GM12891 (cell line): Measurements from ENCODE around the gene KAZN.

Source experiments
- POLR2A ChIP-seq: IDR thresholded peaks from 2 replicates; pipeline ENCODE4 v1.6.1; 2011; ENCODE audit warnings: low read depth, low read length, control low read depth
- POLR2AphosphoS5 ChIP-seq: IDR thresholded peaks from 2 replicates; pipeline ENCODE4 v1.6.1; 2011; ENCODE audit warnings: low read depth, low read length, control low read depth
- TAF1 ChIP-seq: IDR thresholded peaks from 2 replicates; pipeline ENCODE4 v1.6.1; 2011; ENCODE audit warnings: low read depth, low read length, control low read depth

DNA sequence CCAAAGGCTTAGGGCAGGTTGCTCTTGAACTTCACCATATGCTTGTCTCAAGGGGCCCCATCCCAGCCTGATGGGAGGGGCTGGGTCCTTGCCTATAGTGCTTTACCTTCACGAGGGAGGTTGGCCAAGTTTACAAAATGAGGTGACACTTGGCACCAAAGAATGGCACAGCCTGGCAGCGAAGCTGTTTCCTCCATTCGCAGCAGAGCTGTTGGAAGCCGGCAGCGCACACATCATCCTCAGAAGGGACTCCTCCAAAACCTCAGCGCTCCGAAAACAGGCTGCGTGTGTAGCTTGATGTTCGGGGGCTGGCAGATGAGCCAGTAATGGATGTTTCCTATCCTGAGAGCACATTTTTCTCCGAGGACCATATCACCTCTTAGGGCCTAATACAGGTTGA, 116.8 kb downstream of the KAZN start:
- TF ChIP-seq POLR2AphosphoS5 = no peak
- no peak for TF ChIP-seq TAF1
- TF ChIP-seq POLR2A = no peak
